A549 (cell line): Measurements from ENCODE around the gene TFB2M. TPM values are rescaled to one million over a fixed set of nuclear protein-coding genes. Genes with fewer than 3 reads are reported as not detected.

Source experiments
- ATAC-seq, 2 experiments: fragments of 200-7000 bp in 1 of 2; fragments of >200 bp in 1 of 2; cut with Nextera tagmentation in 1 of 2; cut with Tn5 transposase in 1 of 2; 3 replicates each; pipeline versions ENCODE4 v1.8.0 to v1.9.1; 2018 to 2020; ENCODE audit warnings: mild to moderate bottlenecking in 1 of 2, moderate library complexity in 1 of 2
- CTCF ChIA-PET: fragments of 300-600 bp; sonication (Branson Sonifier 250); formaldehyde crosslinking; extraction: SDS; loops from one replicate; lab custom pipeline; 2021; ENCODE audit warnings: antibody characterized with exemption, inconsistent platforms; lab: Yijun Ruan, JAX
- POLR2A ChIA-PET: fragments of 350-600 bp; formaldehyde crosslinking; extraction: SDS; loops from one replicate; lab custom pipeline; 2021; ENCODE audit warnings: antibody characterized with exemption, inconsistent platforms; lab: Yijun Ruan, JAX
- DNase-seq, 2 experiments: peaks; one replicate each; pipeline versions ENCODE4 v3.0.0 to v3.0.0-alpha.2; 2011 to 2016; ENCODE audit warnings: low read depth in 1 of 2, low spot score in 1 of 2
- FAIRE-seq: peaks from 2 replicates; lab custom pipeline; 2011; peaks lifted over from hg19 to GRCh38; lab: Jason Lieb, UNC
- H3K27ac ChIP-seq, 2 experiments: fragments of >200 bp; sonication (Bioruptor Twin); formaldehyde crosslinking; 3 replicates each; pipeline ENCODE4 v1.5.1; 2016 to 2017
- H3K4me1 ChIP-seq: fragments of >200 bp; sonication (Bioruptor Twin); formaldehyde crosslinking; 3 replicates; pipeline ENCODE4 v1.6.1; 2016
- H3K4me2 ChIP-seq: fragments of >200 bp; sonication (Bioruptor Twin); formaldehyde crosslinking; 3 replicates; pipeline ENCODE4 v1.6.1; 2016
- H3K4me3 ChIP-seq: fragments of >200 bp; sonication (Bioruptor Twin); formaldehyde crosslinking; 3 replicates; pipeline ENCODE4 v1.5.1; 2016
- H3K9me3 ChIP-seq: fragments of >200 bp; sonication (Bioruptor Twin); formaldehyde crosslinking; 3 replicates; pipeline ENCODE4 v1.6.1; 2016
- CBX2 ChIP-seq: fragments of 200-600 bp; sonication (generic); IDR thresholded peaks from 2 replicates; pipeline ENCODE4 v1.6.1; 2016; ENCODE audit warnings: low read depth, mild to moderate bottlenecking, borderline replicate concordance
- CHD4 ChIP-seq: fragments of 200-600 bp; sonication (generic); IDR thresholded peaks from 2 replicates; pipeline ENCODE4 v1.6.1; 2016; ENCODE audit warnings: antibody characterized with exemption, mild to moderate bottlenecking, borderline replicate concordance
- EHMT2 ChIP-seq: fragments of 200-600 bp; sonication (generic); IDR thresholded peaks from 2 replicates; pipeline ENCODE4 v1.6.1; 2016; ENCODE audit warnings: antibody characterized with exemption, low read depth, mild to moderate bottlenecking, moderate library complexity
- FOSB ChIP-seq: fragments of 250-450 bp; sonication (Bioruptor Pico); IDR thresholded peaks from 2 replicates; pipeline ENCODE4 v1.5.0; 2020; ENCODE audit warnings: mild to moderate bottlenecking, moderate library complexity
- FOXS1 ChIP-seq: fragments of 250-450 bp; sonication (Bioruptor Pico); IDR thresholded peaks from 2 replicates; pipeline ENCODE4 v1.5.0; 2020; ENCODE audit warnings: mild to moderate bottlenecking, moderate library complexity
- HDAC2 ChIP-seq: fragments of 200-600 bp; sonication (generic); IDR thresholded peaks from 2 replicates; pipeline ENCODE4 v1.6.1; 2016
- HES2 ChIP-seq: fragments of >200 bp; sonication (Bioruptor Twin); formaldehyde crosslinking; IDR thresholded peaks from 2 replicates; pipeline ENCODE4 v1.6.1; 2016
- HEYL ChIP-seq: fragments of 250-450 bp; sonication (Bioruptor Pico); IDR thresholded peaks from 2 replicates; pipeline ENCODE4 v1.8.0; 2021; ENCODE audit warnings: mild to moderate bottlenecking, moderate library complexity
- HOXB13 ChIP-seq: fragments of 250-450 bp; sonication (Bioruptor Pico); IDR thresholded peaks from 2 replicates; pipeline ENCODE4 v1.5.0; 2020; ENCODE audit warnings: low read depth, mild to moderate bottlenecking, moderate library complexity
- HOXB5 ChIP-seq: fragments of 250-450 bp; sonication (Bioruptor Pico); IDR thresholded peaks from 2 replicates; pipeline ENCODE4 v1.5.0; 2020; ENCODE audit warnings: mild to moderate bottlenecking, moderate library complexity
- KDM1A ChIP-seq: fragments of 200-600 bp; sonication (generic); IDR thresholded peaks from 2 replicates; pipeline ENCODE4 v1.6.1; 2016; ENCODE audit warnings: low read depth, mild to moderate bottlenecking
- MAZ ChIP-seq: fragments of 150-350 bp; IDR thresholded peaks from 2 replicates; pipeline ENCODE4 v1.6.1; 2014; ENCODE audit warnings: antibody characterized with exemption, low read depth, low read length, borderline replicate concordance
- NFE2L2 ChIP-seq: fragments of 150-350 bp; conservative IDR thresholded peaks from 2 replicates; pipeline ENCODE4 v1.6.1; 2014; ENCODE audit warnings: low read length
- NPAS2 ChIP-seq: fragments of 250-450 bp; sonication (Bioruptor Pico); IDR thresholded peaks from 2 replicates; pipeline ENCODE4 v1.8.0; 2022; ENCODE audit warnings: mild to moderate bottlenecking, moderate library complexity, borderline replicate concordance
- RARB ChIP-seq: fragments of 250-450 bp; sonication (Bioruptor Pico); IDR thresholded peaks from 2 replicates; pipeline ENCODE4 v1.8.0; 2021; ENCODE audit warnings: mild to moderate bottlenecking, moderate library complexity
- RCOR1 ChIP-seq: fragments of 150-350 bp; IDR thresholded peaks from 2 replicates; pipeline ENCODE4 v1.6.1; 2014; ENCODE audit warnings: antibody characterized with exemption, low read length, low read depth
- RNF2 ChIP-seq: fragments of 200-600 bp; sonication (generic); IDR thresholded peaks from 2 replicates; pipeline ENCODE4 v1.6.1; 2016; ENCODE audit warnings: low read depth, mild to moderate bottlenecking, antibody characterized with exemption, moderate library complexity, borderline replicate concordance
- TFCP2L1 ChIP-seq: fragments of 250-450 bp; sonication (Bioruptor Pico); IDR thresholded peaks from 2 replicates; pipeline ENCODE4 v1.5.0; 2021; ENCODE audit warnings: mild to moderate bottlenecking
- ZC3H11A ChIP-seq: fragments of 450-650 bp; IDR thresholded peaks from 2 replicates; pipeline ENCODE4 v1.6.1; 2014; ENCODE audit warnings: antibody characterized with exemption, mild to moderate bottlenecking
- WGBS: methylation state at CpG from one replicate; pipeline ENCODE4 v1.1.6; 2017; ENCODE audit errors: missing lambda C conversion rate; 5-methylcytosine and 5-hydroxymethylcytosine counted together
- polyA plus RNA-seq, 4 experiments: library from polyadenylated mRNA; depleted of rRNA in 3 of 4; stranded (reverse); fragments of >200 nt; fragmentation: RNase III in 1 of 4; extraction: RNeasy Plus Mini Kit Qiagen cat#74134 plus additional on column Dnase treatment in 1 of 4; gene quantifications; 2 replicates in 3 of 4; 3 replicates in 1 of 4; pipeline ENCODE4 v1.2.3, GENCODE V29; 2011 to 2017
- TF ChIP-seq, protein P1 (sequence below): fragments of 250-450 bp; sonication (Bioruptor Pico); IDR thresholded peaks from 2 replicates; pipeline ENCODE4 v1.5.0; 2021; ENCODE audit warnings: mild to moderate bottlenecking, moderate library complexity, borderline replicate concordance
- TF ChIP-seq, protein P2 (sequence below): fragments of 200-600 bp; sonication (generic); IDR thresholded peaks from 2 replicates; pipeline ENCODE4 v1.6.1; 2016; ENCODE audit warnings: antibody characterized with exemption, mild to moderate bottlenecking, moderate library complexity
- TF ChIP-seq, protein P3 (sequence below): fragments of >200 bp; sonication (Bioruptor Twin); formaldehyde crosslinking; IDR thresholded peaks from 3 replicates; pipeline ENCODE4 v1.6.1; 2016

The TFB2M gene
- polyA plus RNA-seq, 2 of the 4 experiments (the other 2 are of a cell fraction) = 27.7 to 59.9 TPM

DNA sequence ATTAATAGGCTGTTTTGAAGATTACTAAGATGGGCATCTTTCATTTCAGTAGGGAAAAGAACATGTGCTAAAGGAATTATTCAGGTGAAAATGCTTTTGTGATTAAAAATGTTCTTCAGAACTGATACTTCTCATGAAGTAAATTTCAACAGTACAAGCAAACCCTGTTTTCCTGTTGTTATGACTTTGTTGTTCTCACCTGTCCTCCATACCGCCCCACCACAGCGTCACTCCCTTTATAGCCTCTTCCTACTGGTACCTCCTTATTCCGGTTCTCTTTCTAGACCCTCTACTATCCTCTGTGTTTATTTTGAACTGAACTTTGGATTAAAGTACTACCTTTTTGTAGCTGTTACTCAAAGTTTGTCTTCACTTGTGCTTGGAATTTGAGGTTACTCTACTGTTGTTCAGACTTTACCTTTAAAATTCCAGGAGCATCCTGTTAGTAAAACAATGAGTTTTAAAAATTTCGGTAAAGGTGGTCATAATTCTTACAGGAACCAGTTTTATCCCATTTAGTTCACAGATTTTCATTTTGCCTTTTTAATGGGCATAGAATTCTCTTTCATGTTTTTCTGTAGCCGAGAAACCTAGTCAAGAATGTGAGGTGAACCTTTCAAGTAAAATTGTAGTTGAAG, 11.1 kb upstream of the TFB2M start:
- DNase-seq (no peak), ATAC-seq (no peak), FAIRE-seq (no peak)
- Histone ChIP-seq H3K4me2 (no peak overlapping the region), H3K27ac (no peak overlapping the region), H3K9me3 (no peaks in the 10 kb centered on the region), H3K4me3 (no peak overlapping the region), H3K4me1 (no peaks in the 10 kb centered on the region)
- ChIA-PET POLR2A (no interaction called here), CTCF (no interaction called here)
- TF ChIP-seq MAZ (no peak), TFCP2L1 (CRISPR knock-in tag) (no peak)
- 92% methylated on average over 5 of the region's 5 CpGs for WGBS

GRCh38 chr1:246576709-246577032, 10.6 kb upstream of the TFB2M start:
- DNase-seq (no peak), FAIRE-seq (no peak)
- 88% methylated on average over 3 of the region's 3 CpGs for WGBS

DNA sequence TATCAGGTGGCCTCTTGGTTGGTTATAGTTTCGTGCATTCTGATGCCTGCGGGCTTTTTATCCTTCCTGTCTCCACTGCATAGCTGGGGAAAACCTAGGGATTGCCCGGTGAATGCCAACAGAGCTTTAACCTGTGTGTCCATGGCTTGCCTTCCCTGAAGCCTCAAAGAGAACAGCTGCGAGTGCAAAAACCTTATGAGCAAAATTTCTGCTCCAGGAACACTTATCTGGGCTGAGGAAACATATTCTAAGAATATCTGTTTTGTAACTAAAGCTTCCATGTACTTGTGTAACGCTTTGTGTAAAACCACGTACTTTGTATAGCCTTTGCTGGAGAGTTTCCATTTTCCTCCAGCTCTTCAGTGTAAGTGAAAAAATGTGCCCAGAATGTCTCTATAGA, 7.4 kb upstream of the TFB2M start:
- CTCF ChIA-PET = no interaction called here
- POLR2A ChIA-PET = no interaction called here

More at GRCh38 chr1:246576709-246577032, 10.6 kb upstream of the TFB2M start:
- no peak for ATAC-seq
- H3K4me1 ChIP-seq = no peaks in the 10 kb centered on the region
- H3K4me3 ChIP-seq = no peak overlapping the region
- ChIA-PET POLR2A (no interaction called here), CTCF (no interaction called here)
- no peak overlapping the region for H3K4me2 ChIP-seq
- H3K27ac ChIP-seq = no peak overlapping the region
- TF ChIP-seq CBX2 (no peak), HOXB13 (CRISPR knock-in tag) (no peak), RARB (CRISPR knock-in tag) (no peak)
- no peaks in the 10 kb centered on the region for H3K9me3 ChIP-seq

More for the DNA sequence above, 7.4 kb upstream of the TFB2M start:
- FAIRE-seq (no peak), ATAC-seq (no peak), DNase-seq (no peak)
- H3K4me3 ChIP-seq = no peak overlapping the region
- H3K4me1 ChIP-seq = no peaks in the 10 kb centered on the region
- TF ChIP-seq RCOR1 = no peak
- TF ChIP-seq, protein P1, sequence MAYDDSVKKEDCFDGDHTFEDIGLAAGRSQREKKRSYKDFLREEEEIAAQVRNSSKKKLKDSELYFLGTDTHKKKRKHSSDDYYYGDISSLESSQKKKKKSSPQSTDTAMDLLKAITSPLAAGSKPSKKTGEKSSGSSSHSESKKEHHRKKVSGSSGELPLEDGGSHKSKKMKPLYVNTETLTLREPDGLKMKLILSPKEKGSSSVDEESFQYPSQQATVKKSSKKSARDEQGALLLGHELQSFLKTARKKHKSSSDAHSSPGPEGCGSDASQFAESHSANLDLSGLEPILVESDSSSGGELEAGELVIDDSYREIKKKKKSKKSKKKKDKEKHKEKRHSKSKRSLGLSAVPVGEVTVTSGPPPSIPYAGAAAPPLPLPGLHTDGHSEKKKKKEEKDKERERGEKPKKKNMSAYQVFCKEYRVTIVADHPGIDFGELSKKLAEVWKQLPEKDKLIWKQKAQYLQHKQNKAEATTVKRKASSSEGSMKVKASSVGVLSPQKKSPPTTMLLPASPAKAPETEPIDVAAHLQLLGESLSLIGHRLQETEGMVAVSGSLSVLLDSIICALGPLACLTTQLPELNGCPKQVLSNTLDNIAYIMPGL (CRISPR knock-in tag) = no peak
- TF ChIP-seq HEYL (CRISPR knock-in tag) = no peak
- TF ChIP-seq HDAC2 = no peak
- TF ChIP-seq EHMT2 = no peak
- TF ChIP-seq MAZ = no peak
- TF ChIP-seq KDM1A = no peak
- TF ChIP-seq HOXB5 (CRISPR knock-in tag) = no peak
- no peak for TF ChIP-seq FOSB (CRISPR knock-in tag)
- no peak for TF ChIP-seq CBX2
- TF ChIP-seq RNF2 = no peak
- TF ChIP-seq, protein P2, sequence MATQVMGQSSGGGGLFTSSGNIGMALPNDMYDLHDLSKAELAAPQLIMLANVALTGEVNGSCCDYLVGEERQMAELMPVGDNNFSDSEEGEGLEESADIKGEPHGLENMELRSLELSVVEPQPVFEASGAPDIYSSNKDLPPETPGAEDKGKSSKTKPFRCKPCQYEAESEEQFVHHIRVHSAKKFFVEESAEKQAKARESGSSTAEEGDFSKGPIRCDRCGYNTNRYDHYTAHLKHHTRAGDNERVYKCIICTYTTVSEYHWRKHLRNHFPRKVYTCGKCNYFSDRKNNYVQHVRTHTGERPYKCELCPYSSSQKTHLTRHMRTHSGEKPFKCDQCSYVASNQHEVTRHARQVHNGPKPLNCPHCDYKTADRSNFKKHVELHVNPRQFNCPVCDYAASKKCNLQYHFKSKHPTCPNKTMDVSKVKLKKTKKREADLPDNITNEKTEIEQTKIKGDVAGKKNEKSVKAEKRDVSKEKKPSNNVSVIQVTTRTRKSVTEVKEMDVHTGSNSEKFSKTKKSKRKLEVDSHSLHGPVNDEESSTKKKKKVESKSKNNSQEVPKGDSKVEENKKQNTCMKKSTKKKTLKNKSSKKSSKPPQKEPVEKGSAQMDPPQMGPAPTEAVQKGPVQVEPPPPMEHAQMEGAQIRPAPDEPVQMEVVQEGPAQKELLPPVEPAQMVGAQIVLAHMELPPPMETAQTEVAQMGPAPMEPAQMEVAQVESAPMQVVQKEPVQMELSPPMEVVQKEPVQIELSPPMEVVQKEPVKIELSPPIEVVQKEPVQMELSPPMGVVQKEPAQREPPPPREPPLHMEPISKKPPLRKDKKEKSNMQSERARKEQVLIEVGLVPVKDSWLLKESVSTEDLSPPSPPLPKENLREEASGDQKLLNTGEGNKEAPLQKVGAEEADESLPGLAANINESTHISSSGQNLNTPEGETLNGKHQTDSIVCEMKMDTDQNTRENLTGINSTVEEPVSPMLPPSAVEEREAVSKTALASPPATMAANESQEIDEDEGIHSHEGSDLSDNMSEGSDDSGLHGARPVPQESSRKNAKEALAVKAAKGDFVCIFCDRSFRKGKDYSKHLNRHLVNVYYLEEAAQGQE = no peak
- no peak for TF ChIP-seq NFE2L2
- TF ChIP-seq, protein P3, sequence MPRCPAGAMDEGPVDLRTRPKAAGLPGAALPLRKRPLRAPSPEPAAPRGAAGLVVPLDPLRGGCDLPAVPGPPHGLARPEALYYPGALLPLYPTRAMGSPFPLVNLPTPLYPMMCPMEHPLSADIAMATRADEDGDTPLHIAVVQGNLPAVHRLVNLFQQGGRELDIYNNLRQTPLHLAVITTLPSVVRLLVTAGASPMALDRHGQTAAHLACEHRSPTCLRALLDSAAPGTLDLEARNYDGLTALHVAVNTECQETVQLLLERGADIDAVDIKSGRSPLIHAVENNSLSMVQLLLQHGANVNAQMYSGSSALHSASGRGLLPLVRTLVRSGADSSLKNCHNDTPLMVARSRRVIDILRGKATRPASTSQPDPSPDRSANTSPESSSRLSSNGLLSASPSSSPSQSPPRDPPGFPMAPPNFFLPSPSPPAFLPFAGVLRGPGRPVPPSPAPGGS = no peak
- no peak for TF ChIP-seq ZC3H11A
- TF ChIP-seq HES2 = no peak
- TF ChIP-seq CHD4 = no peak
- TF ChIP-seq NPAS2 (CRISPR knock-in tag) = no peak
- no peak for TF ChIP-seq HOXB13 (CRISPR knock-in tag)
- no peak for TF ChIP-seq FOXS1
- no peaks in the 10 kb centered on the region for H3K9me3 ChIP-seq
- WGBS = 84% methylated on average over 6 of the region's 6 CpGs
- H3K4me2 ChIP-seq = no peak overlapping the region
- no peak overlapping the region for H3K27ac ChIP-seq
